ENCODE results near the gene CCT5. TPM values are rescaled to one million over a fixed set of nuclear protein-coding genes. Genes with fewer than 3 reads are reported as not detected.

The CCT5 gene
- 100 to 1,000 TPM; 347 to 353 TPM for total RNA-seq

GRCh38 chr5:10249948-10250805 is at the start of gene CCT5:
Gene CCT5, plus strand, starts transcription at chr5:10250280. Its CDS starts 61 bp downstream, at chr5:10250341.
- ATAC-seq (peak; percentile 81 to 86), DNase-seq (ENCODE audit: low spot score in 2 of 2) (peak; percentile 80 to 94)
- peaks cover 31 to 41% of the 10 kb centered on the region in 2 donors for H3K36me3 Mint-ChIP-seq
- peak within 1 kb of the TSS; percentile 99 to 100 for H3K27ac Mint-ChIP-seq
- H3K9me3 Mint-ChIP-seq = no peaks in the 10 kb centered on the region

- peaks cover 7 to 19% of the 10 kb centered on the region in 2 donors for H3K36me3 Mint-ChIP-seq
- H3K27ac Mint-ChIP-seq = no peak overlapping the region
- H3K9me3 Mint-ChIP-seq = peaks cover 8 to 9% of the 10 kb centered on the region in 2 donors
- no peak for ATAC-seq
- no peak for DNase-seq (ENCODE audit: low spot score in 2 of 2)
These were observed 48.7 kb upstream of the CCT5 start for GRCh38 chr5:10201223-10201868.

GRCh38 chr5:10202089-10202910 is 47.8 kb upstream of the CCT5 start:
- Mint-ChIP-seq H3K9me3 (peaks cover 8 to 9% of the 10 kb centered on the region in 2 donors), H3K27ac (no peak overlapping the region), H3K36me3 (peaks cover 7 to 17% of the 10 kb centered on the region in 2 donors)
- DNase-seq (ENCODE audit: low spot score in 2 of 2) = no peak
- ATAC-seq = no peak

GRCh38 chr5:10209004-10209403 is 41.1 kb upstream of the CCT5 start:
- no peaks in the 10 kb centered on the region for H3K36me3 Mint-ChIP-seq
- DNase-seq (ENCODE audit: low spot score in 2 of 2) (no peak), ATAC-seq (no peak)
- no peak overlapping the region for H3K27ac Mint-ChIP-seq
- H3K9me3 Mint-ChIP-seq = no peaks in the 10 kb centered on the region

- no peak for DNase-seq (ENCODE audit: low spot score in 2 of 2)
- H3K9me3 Mint-ChIP-seq = no peaks in the 10 kb centered on the region
- ATAC-seq = no peak
- no peak overlapping the region for H3K27ac Mint-ChIP-seq
- H3K36me3 Mint-ChIP-seq = no peaks in the 10 kb centered on the region
These were observed 36.8 kb upstream of the CCT5 start for GRCh38 chr5:10213316-10213715.

GRCh38 chr5:10214041-10214440 is 36.0 kb upstream of the CCT5 start:
- Mint-ChIP-seq H3K9me3 (no peaks in the 10 kb centered on the region), H3K36me3 (no peaks in the 10 kb centered on the region), H3K27ac (no peak overlapping the region)
- DNase-seq (ENCODE audit: low spot score in 2 of 2) = no peak
- ATAC-seq = no peak

GRCh38 chr5:10215366-10215765 is 34.7 kb upstream of the CCT5 start:
- no peak for DNase-seq (ENCODE audit: low spot score in 2 of 2)
- no peaks in the 10 kb centered on the region for H3K9me3 Mint-ChIP-seq
- no peak for ATAC-seq
- no peak overlapping the region for H3K27ac Mint-ChIP-seq
- no peaks in the 10 kb centered on the region for H3K36me3 Mint-ChIP-seq

GRCh38 chr5:10216107-10216506 is 34.0 kb upstream of the CCT5 start:
- no peaks in the 10 kb centered on the region for H3K9me3 Mint-ChIP-seq

GRCh38 chr5:10218658-10219057 is 31.4 kb upstream of the CCT5 start:
- no peak for DNase-seq (ENCODE audit: low spot score in 2 of 2)
- ATAC-seq = no peak
- H3K36me3 Mint-ChIP-seq = peaks cover 5 to 16% of the 10 kb centered on the region in 2 donors
- no peaks in the 10 kb centered on the region for H3K9me3 Mint-ChIP-seq
- H3K27ac Mint-ChIP-seq = no peak overlapping the region

More at GRCh38 chr5:10216107-10216506, 34.0 kb upstream of the CCT5 start:
- H3K36me3 Mint-ChIP-seq = no peaks in the 10 kb centered on the region
- H3K27ac Mint-ChIP-seq = no peak overlapping the region
- no peak for DNase-seq (ENCODE audit: low spot score in 2 of 2)
- ATAC-seq = no peak

GRCh38 chr5:10219068-10219467 is 31.0 kb upstream of the CCT5 start:
- no peaks in the 10 kb centered on the region for H3K9me3 Mint-ChIP-seq
- H3K27ac Mint-ChIP-seq = no peak overlapping the region
- peaks cover 9 to 20% of the 10 kb centered on the region in 2 donors for H3K36me3 Mint-ChIP-seq
- DNase-seq (ENCODE audit: low spot score in 2 of 2) (no peak), ATAC-seq (no peak)

GRCh38 chr5:10220248-10220647 is 29.8 kb upstream of the CCT5 start:
- Mint-ChIP-seq H3K27ac (no peak overlapping the region), H3K36me3 (peaks cover 20 to 29% of the 10 kb centered on the region in 2 donors), H3K9me3 (peaks cover 2 to 5% of the 10 kb centered on the region in 2 donors)
- DNase-seq (ENCODE audit: low spot score in 2 of 2) (no peak), ATAC-seq (no peak)

- DNase-seq (ENCODE audit: low spot score in 2 of 2) (no peak), ATAC-seq (no peak)
- Mint-ChIP-seq H3K36me3 (peaks cover 38 to 48% of the 10 kb centered on the region in 2 donors), H3K27ac (no peak overlapping the region), H3K9me3 (peaks cover 6 to 17% of the 10 kb centered on the region in 2 donors)
These were observed 27.8 kb upstream of the CCT5 start for GRCh38 chr5:10222326-10222725.

GRCh38 chr5:10227379-10227778 is 22.7 kb upstream of the CCT5 start:
- ATAC-seq (no peak), DNase-seq (ENCODE audit: low spot score in 2 of 2) (no peak)
- Mint-ChIP-seq H3K27ac (no peak overlapping the region), H3K9me3 (peaks cover 6 to 17% of the 10 kb centered on the region in 2 donors), H3K36me3 (peaks cover 39 to 49% of the 10 kb centered on the region in 2 donors)

GRCh38 chr5:10228288-10228687 is 21.8 kb upstream of the CCT5 start:
- ATAC-seq (no peak), DNase-seq (ENCODE audit: low spot score in 2 of 2) (no peak)
- Mint-ChIP-seq H3K27ac (peak overlapping the region in 1 of 2 donors; percentile 53), H3K36me3 (peaks cover 39 to 43% of the 10 kb centered on the region in 2 donors), H3K9me3 (peaks cover 6 to 17% of the 10 kb centered on the region in 2 donors)

- H3K36me3 Mint-ChIP-seq = peaks cover 27 to 33% of the 10 kb centered on the region in 2 donors
- DNase-seq (ENCODE audit: low spot score in 2 of 2) (no peak), ATAC-seq (no peak)
- peaks cover 6 to 17% of the 10 kb centered on the region in 2 donors for H3K9me3 Mint-ChIP-seq
- no peak overlapping the region for H3K27ac Mint-ChIP-seq
These were observed 20.6 kb upstream of the CCT5 start for GRCh38 chr5:10229306-10230048.

- Mint-ChIP-seq H3K9me3 (no peaks in the 10 kb centered on the region), H3K27ac (no peak overlapping the region), H3K36me3 (peaks cover under 1 to 17% of the 10 kb centered on the region in 2 donors)
- DNase-seq (ENCODE audit: low spot score in 2 of 2) = no peak
- ATAC-seq = no peak
These were observed 17.7 kb upstream of the CCT5 start for GRCh38 chr5:10232386-10232785.

All from activated naive CD4-positive, alpha-beta T cell treated with anti-CD3 and anti-CD28 coated beads, Interleukin-2, amount 50 U/mL, for 72 hours (primary cell).